ENCODE results near the gene RBMS3.

DNA sequence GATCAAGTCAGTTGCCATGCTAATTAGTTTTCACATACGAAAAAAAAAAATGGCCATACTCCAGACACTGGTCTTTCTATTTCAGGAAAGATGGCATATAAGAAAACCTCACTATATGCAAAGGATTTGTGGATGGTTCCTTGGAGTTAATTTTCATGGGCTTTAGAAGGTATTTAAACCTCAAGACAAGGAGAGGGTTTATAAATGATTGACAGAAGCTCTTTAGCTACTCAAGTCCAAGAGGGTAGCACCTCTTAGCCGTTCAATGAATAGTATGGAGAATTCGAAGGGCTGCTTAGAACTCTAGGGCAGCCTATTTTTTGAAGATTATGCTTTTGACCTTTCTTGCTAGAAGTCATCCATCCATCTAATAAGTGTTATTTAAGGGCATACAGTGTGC is 41.7 kb downstream of the RBMS3 start:
- TF ChIP-seq, protein P1, sequence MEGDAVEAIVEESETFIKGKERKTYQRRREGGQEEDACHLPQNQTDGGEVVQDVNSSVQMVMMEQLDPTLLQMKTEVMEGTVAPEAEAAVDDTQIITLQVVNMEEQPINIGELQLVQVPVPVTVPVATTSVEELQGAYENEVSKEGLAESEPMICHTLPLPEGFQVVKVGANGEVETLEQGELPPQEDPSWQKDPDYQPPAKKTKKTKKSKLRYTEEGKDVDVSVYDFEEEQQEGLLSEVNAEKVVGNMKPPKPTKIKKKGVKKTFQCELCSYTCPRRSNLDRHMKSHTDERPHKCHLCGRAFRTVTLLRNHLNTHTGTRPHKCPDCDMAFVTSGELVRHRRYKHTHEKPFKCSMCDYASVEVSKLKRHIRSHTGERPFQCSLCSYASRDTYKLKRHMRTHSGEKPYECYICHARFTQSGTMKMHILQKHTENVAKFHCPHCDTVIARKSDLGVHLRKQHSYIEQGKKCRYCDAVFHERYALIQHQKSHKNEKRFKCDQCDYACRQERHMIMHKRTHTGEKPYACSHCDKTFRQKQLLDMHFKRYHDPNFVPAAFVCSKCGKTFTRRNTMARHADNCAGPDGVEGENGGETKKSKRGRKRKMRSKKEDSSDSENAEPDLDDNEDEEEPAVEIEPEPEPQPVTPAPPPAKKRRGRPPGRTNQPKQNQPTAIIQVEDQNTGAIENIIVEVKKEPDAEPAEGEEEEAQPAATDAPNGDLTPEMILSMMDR (IDR thresholded peaks at IDR 0.05), result no peak
- TF ChIP-seq POLR2AphosphoS5 (IDR thresholded peaks at IDR 0.05) (no peak), POLR2A (IDR thresholded peaks at IDR 0.05) (no peak)
